T-helper 1 cell treated with Interleukin-12 subunit alpha and Interleukin-12 subunit beta and Interleukin-4 antibody, amounts not matched to agents 30 μg/mL and 1 μg/mL, for 36 hours (primary cell): ENCODE data around the gene PKNOX1.

ENCODE experiments used
- H3K27ac Mint-ChIP-seq: one replicate; pipeline ENCODE4 v1.8.0; 2021; ENCODE audit warnings: mild to moderate bottlenecking, mixed read lengths
- H3K27me3 Mint-ChIP-seq: one replicate; pipeline ENCODE4 v1.8.0; 2021; ENCODE audit warnings: low read depth, mixed read lengths
- H3K36me3 Mint-ChIP-seq: one replicate; pipeline ENCODE4 v1.8.0; 2021; ENCODE audit warnings: low read depth, mixed read lengths
- H3K4me1 Mint-ChIP-seq: one replicate; pipeline ENCODE4 v1.8.0; 2021; ENCODE audit warnings: low read depth, mixed read lengths
- H3K4me3 Mint-ChIP-seq: one replicate; pipeline ENCODE4 v1.8.0; 2021; ENCODE audit warnings: mild to moderate bottlenecking, moderate library complexity, mixed read lengths
- H3K9me3 Mint-ChIP-seq: one replicate; pipeline ENCODE4 v1.8.0; 2021; ENCODE audit warnings: mixed read lengths

The PKNOX1 gene

GRCh38 chr21:43016728-43017127 is 42.4 kb downstream of the PKNOX1 start:
- Mint-ChIP-seq H3K4me3 (no peak overlapping the region), H3K4me1 (peaks cover 4% of the 10 kb centered on the region), H3K27me3 (no peaks in the 10 kb centered on the region), H3K9me3 (no peaks in the 10 kb centered on the region), H3K36me3 (peaks cover 26% of the 10 kb centered on the region), H3K27ac (no peak overlapping the region)

DNA sequence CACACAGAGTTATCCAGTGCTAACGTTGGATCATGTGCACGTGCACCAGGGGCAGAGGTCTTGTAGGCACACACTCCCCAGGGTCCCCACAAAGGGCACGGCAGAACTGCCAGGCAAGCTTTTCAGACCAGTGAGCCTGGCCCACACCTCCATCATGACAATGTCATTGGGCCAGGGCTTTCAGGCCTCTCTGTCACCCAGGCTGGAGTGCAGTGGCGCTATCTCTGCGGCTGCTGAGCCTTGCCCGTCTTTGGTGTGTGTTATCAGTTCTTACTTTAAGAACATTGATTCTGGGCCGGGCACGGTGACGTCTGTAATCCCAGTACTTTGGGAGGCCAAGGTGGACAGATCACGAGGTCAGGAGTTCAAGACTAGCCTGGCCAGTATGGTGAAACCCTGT is 44.2 kb downstream of the PKNOX1 start:
- H3K36me3 Mint-ChIP-seq = peaks cover 22% of the 10 kb centered on the region
- H3K4me3 Mint-ChIP-seq = no peak overlapping the region
- H3K27ac Mint-ChIP-seq = no peak overlapping the region
- H3K27me3 Mint-ChIP-seq = no peaks in the 10 kb centered on the region
- no peaks in the 10 kb centered on the region for H3K9me3 Mint-ChIP-seq
- peaks cover 3% of the 10 kb centered on the region for H3K4me1 Mint-ChIP-seq

DNA sequence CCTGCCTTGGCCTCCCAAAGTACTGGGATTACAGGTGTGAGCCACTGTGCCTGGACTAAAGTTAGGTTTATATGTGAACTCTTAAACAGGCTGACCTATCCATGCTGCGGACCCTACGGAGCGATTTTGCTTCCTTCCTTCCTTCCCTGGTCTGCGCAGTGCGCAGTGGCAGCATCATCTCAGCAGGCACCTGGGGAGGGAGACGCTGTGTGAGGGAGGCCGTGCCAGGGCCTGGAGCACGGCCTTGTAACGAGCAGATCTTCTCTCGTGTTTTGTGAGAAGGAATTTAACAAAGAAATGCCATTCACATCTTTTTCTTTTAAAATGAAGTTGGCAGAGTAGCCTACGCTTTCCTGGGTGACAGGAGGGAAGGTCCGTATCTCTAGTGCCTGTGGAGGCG is 45.8 kb downstream of the PKNOX1 start:
- Mint-ChIP-seq H3K36me3 (peaks cover 19% of the 10 kb centered on the region), H3K27ac (no peak overlapping the region), H3K4me3 (no peak overlapping the region), H3K9me3 (no peaks in the 10 kb centered on the region), H3K4me1 (peaks cover 3% of the 10 kb centered on the region), H3K27me3 (no peaks in the 10 kb centered on the region)

GRCh38 chr21:43020771-43021170 is 46.4 kb downstream of the PKNOX1 start:
- H3K9me3 Mint-ChIP-seq = no peaks in the 10 kb centered on the region
- H3K27me3 Mint-ChIP-seq = no peaks in the 10 kb centered on the region
- H3K27ac Mint-ChIP-seq = no peak overlapping the region
- H3K4me3 Mint-ChIP-seq = no peak overlapping the region
- H3K36me3 Mint-ChIP-seq = peaks cover 24% of the 10 kb centered on the region
- peaks cover 1% of the 10 kb centered on the region for H3K4me1 Mint-ChIP-seq

- Mint-ChIP-seq H3K4me3 (no peak overlapping the region), H3K27me3 (no peaks in the 10 kb centered on the region), H3K27ac (no peak overlapping the region), H3K9me3 (no peaks in the 10 kb centered on the region), H3K4me1 (no peaks in the 10 kb centered on the region), H3K36me3 (peaks cover 24% of the 10 kb centered on the region)
Observed at GRCh38 chr21:43021191-43021590, 46.8 kb downstream of the PKNOX1 start.

- H3K36me3 Mint-ChIP-seq = peaks cover 24% of the 10 kb centered on the region
- H3K9me3 Mint-ChIP-seq = no peaks in the 10 kb centered on the region
- no peaks in the 10 kb centered on the region for H3K4me1 Mint-ChIP-seq
- no peaks in the 10 kb centered on the region for H3K27me3 Mint-ChIP-seq
- H3K27ac Mint-ChIP-seq = no peak overlapping the region
- no peak overlapping the region for H3K4me3 Mint-ChIP-seq
Observed at GRCh38 chr21:43021756-43022600, 47.6 kb downstream of the PKNOX1 start.

DNA sequence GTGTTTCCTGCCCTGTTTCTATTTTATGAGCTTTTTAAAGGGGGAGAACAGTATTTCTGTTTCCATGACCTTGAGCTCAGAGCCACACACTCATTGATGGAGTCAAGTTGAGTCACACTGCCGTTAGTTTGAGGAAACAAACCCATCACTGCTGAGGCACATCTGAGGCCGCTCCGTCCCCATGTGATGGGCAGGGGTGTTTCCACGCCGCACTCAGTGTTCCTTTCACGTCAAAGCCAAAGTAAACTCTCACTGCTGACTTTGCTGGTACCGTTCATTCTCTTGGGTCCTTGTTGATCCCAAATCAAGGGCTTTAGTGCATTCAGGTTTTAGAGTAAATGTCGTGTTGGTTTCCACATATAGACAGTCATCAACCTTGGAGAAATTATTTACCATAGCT is 48.8 kb downstream of the PKNOX1 start:
- Mint-ChIP-seq H3K9me3 (no peaks in the 10 kb centered on the region), H3K4me3 (no peak overlapping the region), H3K27ac (no peak overlapping the region), H3K36me3 (peaks cover 22% of the 10 kb centered on the region), H3K27me3 (no peaks in the 10 kb centered on the region), H3K4me1 (no peaks in the 10 kb centered on the region)

DNA sequence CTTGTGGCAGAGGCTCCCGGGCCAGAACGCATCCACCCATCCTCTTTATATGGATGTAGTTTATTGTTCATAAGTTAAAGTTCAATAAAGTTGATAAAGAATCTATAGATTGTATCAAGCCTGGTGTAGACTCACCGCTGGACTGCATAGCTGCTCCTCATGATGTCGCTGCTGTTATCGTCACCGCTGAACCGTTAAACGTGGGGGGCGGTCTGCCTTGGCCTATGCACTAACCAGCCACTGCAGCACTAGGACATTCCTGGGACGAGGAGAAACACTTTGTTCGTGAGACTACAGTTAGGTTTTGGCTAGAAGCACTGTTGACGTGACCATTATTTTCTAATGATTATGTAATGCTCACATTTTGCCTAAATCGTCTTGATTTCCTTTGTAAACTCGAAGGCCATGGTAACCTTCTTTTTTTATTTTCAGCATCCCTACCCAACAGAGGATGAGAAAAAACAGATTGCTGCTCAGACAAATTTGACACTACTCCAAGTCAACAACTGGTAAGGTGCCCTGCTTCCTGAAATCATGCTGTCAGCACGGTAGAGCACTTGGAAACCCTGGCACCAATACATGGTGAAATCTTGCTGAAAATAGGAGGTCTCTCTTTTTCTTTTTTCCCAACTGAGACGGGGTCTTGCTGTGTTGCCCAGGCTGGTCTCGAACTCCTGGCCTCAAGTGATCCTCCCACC is 50.2 kb downstream of the PKNOX1 start:
- Mint-ChIP-seq H3K9me3 (no peaks in the 10 kb centered on the region), H3K27me3 (no peaks in the 10 kb centered on the region), H3K4me3 (no peak overlapping the region), H3K4me1 (no peaks in the 10 kb centered on the region), H3K36me3 (peaks cover 24% of the 10 kb centered on the region), H3K27ac (no peak overlapping the region)

GRCh38 chr21:43025636-43026180 is 51.3 kb downstream of the PKNOX1 start:
- no peaks in the 10 kb centered on the region for H3K27me3 Mint-ChIP-seq
- H3K27ac Mint-ChIP-seq = no peak overlapping the region
- H3K4me3 Mint-ChIP-seq = no peak overlapping the region
- no peaks in the 10 kb centered on the region for H3K9me3 Mint-ChIP-seq
- H3K4me1 Mint-ChIP-seq = no peaks in the 10 kb centered on the region
- peaks cover 24% of the 10 kb centered on the region for H3K36me3 Mint-ChIP-seq

GRCh38 chr21:43027846-43028731 is 53.7 kb downstream of the PKNOX1 start:
- H3K9me3 Mint-ChIP-seq = no peaks in the 10 kb centered on the region
- H3K4me3 Mint-ChIP-seq = no peak overlapping the region
- no peaks in the 10 kb centered on the region for H3K27me3 Mint-ChIP-seq
- H3K27ac Mint-ChIP-seq = no peak overlapping the region
- H3K4me1 Mint-ChIP-seq = no peaks in the 10 kb centered on the region
- peaks cover 18% of the 10 kb centered on the region for H3K36me3 Mint-ChIP-seq

GRCh38 chr21:43029785-43030184 is 55.4 kb downstream of the PKNOX1 start:
- Mint-ChIP-seq H3K4me3 (no peak overlapping the region), H3K36me3 (peaks cover 17% of the 10 kb centered on the region), H3K9me3 (no peaks in the 10 kb centered on the region), H3K27me3 (no peaks in the 10 kb centered on the region), H3K4me1 (no peaks in the 10 kb centered on the region), H3K27ac (no peak overlapping the region)

- Mint-ChIP-seq H3K27ac (no peak overlapping the region), H3K36me3 (peaks cover 10% of the 10 kb centered on the region), H3K4me3 (no peak overlapping the region), H3K4me1 (no peaks in the 10 kb centered on the region), H3K27me3 (no peaks in the 10 kb centered on the region), H3K9me3 (no peaks in the 10 kb centered on the region)
Observed at GRCh38 chr21:43031121-43031619, 56.8 kb downstream of the PKNOX1 start.

GRCh38 chr21:43034101-43034500 is 59.7 kb downstream of the PKNOX1 start:
- Mint-ChIP-seq H3K36me3 (peaks cover 8% of the 10 kb centered on the region), H3K9me3 (no peaks in the 10 kb centered on the region), H3K27me3 (no peaks in the 10 kb centered on the region), H3K27ac (no peak overlapping the region), H3K4me3 (no peak overlapping the region), H3K4me1 (no peaks in the 10 kb centered on the region)

- H3K9me3 Mint-ChIP-seq = no peaks in the 10 kb centered on the region
- H3K4me3 Mint-ChIP-seq = no peak overlapping the region
- no peaks in the 10 kb centered on the region for H3K4me1 Mint-ChIP-seq
- H3K36me3 Mint-ChIP-seq = peaks cover 7% of the 10 kb centered on the region
- H3K27me3 Mint-ChIP-seq = no peaks in the 10 kb centered on the region
- no peak overlapping the region for H3K27ac Mint-ChIP-seq
Observed at GRCh38 chr21:43034826-43035225, 60.5 kb downstream of the PKNOX1 start.
